ENCODE data around the gene GRHL1.

- TF ChIP-seq CTCF (IDR thresholded peaks at IDR 0.05) (no peak), POLR2A (IDR thresholded peaks at IDR 0.05) (no peak)
Observed at GRCh38 chr2:9974343-9974742, 22.9 kb downstream of the GRHL1 start.
